DOHH2 (cell line): Measurements from ENCODE around the gene LRRC51.
A peak's percentile ranks its signal among the peaks of the same experiment; 100 is the strongest.

Source experiments
- H3F3A ChIP-seq: fragments of 200-600 bp; sonication (generic), shearing (Covaris generic); 2 replicates; pipeline ENCODE4 v1.6.0; 2016; ENCODE audit warnings: antibody characterized with exemption, mild to moderate bottlenecking; ENCODE audit not compliant: control insufficient read depth, insufficient read depth
- H3K27ac ChIP-seq: fragments of 200-600 bp; sonication (generic); 2 replicates; pipeline ENCODE4 v1.5.1; 2014; ENCODE audit warnings: low read depth, mild to moderate bottlenecking, low read length, moderate library complexity
- H3K27me3 ChIP-seq: fragments of 200-600 bp; sonication (generic); 2 replicates; pipeline ENCODE4 v1.6.1; 2014; ENCODE audit warnings: mild to moderate bottlenecking, low read length, mixed read lengths; ENCODE audit not compliant: control insufficient read depth
- H3K36me3 ChIP-seq: fragments of 200-600 bp; sonication (generic); 2 replicates; pipeline ENCODE4 v1.6.1; 2014; ENCODE audit warnings: mild to moderate bottlenecking, low read length, moderate library complexity, mixed read lengths; ENCODE audit not compliant: control insufficient read depth
- H3K4me1 ChIP-seq: fragments of 200-600 bp; sonication (generic); 2 replicates; pipeline ENCODE4 v1.6.1; 2014; ENCODE audit warnings: mild to moderate bottlenecking, low read length, mixed read lengths; ENCODE audit not compliant: control insufficient read depth
- H3K4me2 ChIP-seq: fragments of 200-600 bp; sonication (generic); 2 replicates; pipeline ENCODE4 v1.6.0; 2014; ENCODE audit warnings: mild to moderate bottlenecking, low read length, moderate library complexity
- H3K4me3 ChIP-seq: fragments of 200-600 bp; sonication (generic); 2 replicates; pipeline ENCODE4 v1.5.1; 2014; ENCODE audit warnings: mild to moderate bottlenecking, low read length, mixed read lengths
- H3K79me2 ChIP-seq: fragments of 200-600 bp; sonication (generic); 2 replicates; pipeline ENCODE4 v1.6.1; 2014; ENCODE audit warnings: mild to moderate bottlenecking, low read length, mixed read lengths; ENCODE audit not compliant: control insufficient read depth
- H3K9me2 ChIP-seq: fragments of 200-600 bp; sonication (generic); replicated peaks from 2 replicates; pipeline ENCODE4 v1.6.1; 2014; ENCODE audit warnings: mild to moderate bottlenecking, low read length, mixed read lengths; ENCODE audit not compliant: control insufficient read depth
- H3K9me3 ChIP-seq: fragments of 200-600 bp; sonication (generic); 2 replicates; pipeline ENCODE4 v1.6.1; 2014; ENCODE audit warnings: antibody characterized with exemption, low read length, mixed read lengths; ENCODE audit not compliant: control insufficient read depth, insufficient read depth
- H4K20me1 ChIP-seq: fragments of 200-600 bp; sonication (generic); 2 replicates; pipeline ENCODE4 v1.6.0; 2014; ENCODE audit warnings: low read depth, mild to moderate bottlenecking, antibody characterized with exemption, low read length, moderate library complexity; ENCODE audit not compliant: control insufficient read depth, insufficient read depth
- EZH2phosphoT487 ChIP-seq: fragments of 200-600 bp; sonication (generic); IDR thresholded peaks from 2 replicates; pipeline ENCODE4 v1.6.1; 2017; ENCODE audit warnings: borderline replicate concordance, mild to moderate bottlenecking, antibody characterized with exemption, low read length, moderate library complexity, mixed read lengths
- TF ChIP-seq, protein P1 (sequence below): fragments of 200-600 bp; sonication (generic); IDR thresholded peaks from one replicate; pipeline ENCODE4 v1.5.1; 2014; ENCODE audit warnings: antibody characterized with exemption, mild to moderate bottlenecking, low read depth, low read length; ENCODE audit not compliant: poor library complexity, severe bottlenecking

LRRC51 gene

DNA sequence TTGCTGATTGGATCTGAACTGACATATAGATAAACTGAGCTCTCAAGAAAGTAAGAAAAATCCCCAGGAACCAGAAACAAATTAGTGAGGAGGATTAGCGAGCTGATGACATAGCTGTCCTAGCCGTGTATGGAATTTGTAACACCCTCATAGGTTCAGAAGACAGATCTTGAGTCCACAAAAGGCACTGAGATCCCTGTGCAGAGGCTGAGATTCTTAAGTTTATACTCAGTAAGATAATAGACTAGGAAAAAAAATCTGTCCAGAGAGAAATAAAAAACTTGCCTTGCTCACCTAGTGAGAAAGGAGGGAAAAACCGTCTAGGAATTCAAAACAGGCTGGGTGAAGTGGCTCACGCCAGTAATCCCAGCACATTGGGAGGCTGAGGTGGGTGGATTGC lies 4.9 kb upstream of the LRRC51 start:
- Histone ChIP-seq H3K4me1 (peaks cover 39% of the 10 kb centered on the region), H3K79me2 (peaks cover 93% of the 10 kb centered on the region), H4K20me1 (peaks cover 16% of the 10 kb centered on the region; the same call in 1 of the 2 replicates), H3F3A (no peaks in the 10 kb centered on the region), H3K4me3 (no peak overlapping the region), H3K27ac (no peak overlapping the region), H3K27me3 (no peaks in the 10 kb centered on the region), H3K36me3 (peaks cover 31% of the 10 kb centered on the region), H3K9me2 (no peaks in the 10 kb centered on the region), H3K4me2 (no peak overlapping the region), H3K9me3 (no peaks in the 10 kb centered on the region)
- TF ChIP-seq EZH2phosphoT487, result no peak
- TF ChIP-seq, protein P1, sequence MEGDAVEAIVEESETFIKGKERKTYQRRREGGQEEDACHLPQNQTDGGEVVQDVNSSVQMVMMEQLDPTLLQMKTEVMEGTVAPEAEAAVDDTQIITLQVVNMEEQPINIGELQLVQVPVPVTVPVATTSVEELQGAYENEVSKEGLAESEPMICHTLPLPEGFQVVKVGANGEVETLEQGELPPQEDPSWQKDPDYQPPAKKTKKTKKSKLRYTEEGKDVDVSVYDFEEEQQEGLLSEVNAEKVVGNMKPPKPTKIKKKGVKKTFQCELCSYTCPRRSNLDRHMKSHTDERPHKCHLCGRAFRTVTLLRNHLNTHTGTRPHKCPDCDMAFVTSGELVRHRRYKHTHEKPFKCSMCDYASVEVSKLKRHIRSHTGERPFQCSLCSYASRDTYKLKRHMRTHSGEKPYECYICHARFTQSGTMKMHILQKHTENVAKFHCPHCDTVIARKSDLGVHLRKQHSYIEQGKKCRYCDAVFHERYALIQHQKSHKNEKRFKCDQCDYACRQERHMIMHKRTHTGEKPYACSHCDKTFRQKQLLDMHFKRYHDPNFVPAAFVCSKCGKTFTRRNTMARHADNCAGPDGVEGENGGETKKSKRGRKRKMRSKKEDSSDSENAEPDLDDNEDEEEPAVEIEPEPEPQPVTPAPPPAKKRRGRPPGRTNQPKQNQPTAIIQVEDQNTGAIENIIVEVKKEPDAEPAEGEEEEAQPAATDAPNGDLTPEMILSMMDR, result no peak

DNA sequence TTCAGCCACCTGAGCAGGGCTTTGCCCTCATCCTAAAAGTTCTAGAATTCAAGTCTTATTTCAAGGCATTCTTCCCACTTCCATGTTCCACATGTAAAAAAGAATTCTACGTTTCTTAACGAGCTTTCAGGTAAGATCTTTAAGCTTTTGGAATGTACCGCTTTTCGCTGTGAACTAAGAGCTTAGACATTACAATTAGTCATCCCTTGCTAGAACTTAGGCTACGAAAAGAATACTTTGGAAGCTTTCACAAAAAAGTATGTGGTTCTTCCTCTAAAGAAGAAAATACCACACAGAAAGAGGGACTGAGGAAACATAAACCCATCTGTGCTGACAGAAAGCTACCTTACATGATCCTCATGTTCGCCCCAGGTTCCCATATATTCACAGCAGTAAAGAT lies 2.2 kb upstream of the LRRC51 start:
- Histone ChIP-seq H3K4me1 (peaks cover 46% of the 10 kb centered on the region), H3K4me3 (peak overlapping the region; percentile 92), H3K4me2 (peak overlapping the region; percentile 73), H3K9me2 (no peaks in the 10 kb centered on the region), H3K27me3 (no peaks in the 10 kb centered on the region), H3K36me3 (peaks cover 21% of the 10 kb centered on the region), H3K79me2 (peaks cover 65% of the 10 kb centered on the region), H3K27ac (no peak overlapping the region), H4K20me1 (0 out of 2 replicates have a peak, but pooled peaks cover 8% of the 10 kb centered on the region), H3K9me3 (no peaks in the 10 kb centered on the region), H3F3A (peaks cover 4% of the 10 kb centered on the region; the same call in 1 of the 2 replicates)
- no peak for TF ChIP-seq EZH2phosphoT487
- TF ChIP-seq, protein P1, result no peak

DNA sequence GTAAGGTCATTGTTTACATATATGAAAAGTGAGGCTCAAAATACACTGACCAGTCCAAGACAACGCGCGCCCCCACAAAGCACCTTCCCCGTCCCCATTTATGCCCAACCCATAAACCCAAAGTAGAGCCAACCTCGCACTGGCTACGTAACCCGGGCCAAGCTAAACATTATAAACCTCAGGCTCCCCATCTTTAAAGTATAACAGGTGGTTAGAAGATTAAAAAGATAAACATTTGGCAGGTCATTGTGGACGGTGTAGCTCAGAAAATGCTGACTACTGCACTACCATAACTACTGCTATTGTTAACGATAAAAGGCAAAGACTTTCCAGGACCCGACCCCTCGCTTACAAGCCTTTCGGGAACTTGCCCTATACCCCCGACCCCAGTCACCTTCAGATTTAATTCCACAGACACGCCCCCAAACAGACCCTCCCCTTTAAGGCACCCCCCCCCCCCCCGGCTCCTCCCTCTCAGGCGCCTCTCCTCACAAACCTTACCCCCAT lies 778 bp upstream of the LRRC51 start:
- TF ChIP-seq, protein P1, result no peak
- no peak for TF ChIP-seq EZH2phosphoT487
- Histone ChIP-seq H3K79me2 (peaks cover 53% of the 10 kb centered on the region), H3K4me3 (peak overlapping the region; percentile 92)

More for the DNA sequence above, 778 bp upstream of the LRRC51 start:
- Histone ChIP-seq H3F3A (peaks cover 4% of the 10 kb centered on the region; the same call in 1 of the 2 replicates), H3K9me2 (no peaks in the 10 kb centered on the region), H4K20me1 (0 out of 2 replicates have a peak, but pooled peaks cover 8% of the 10 kb centered on the region), H3K27ac (peak overlapping the region; percentile 53), H3K4me2 (peak overlapping the region; percentile 73), H3K27me3 (no peaks in the 10 kb centered on the region), H3K4me1 (peaks cover 46% of the 10 kb centered on the region), H3K9me3 (no peaks in the 10 kb centered on the region), H3K36me3 (peaks cover 20% of the 10 kb centered on the region)
